ENCODE results near the gene LRP1B. TPM values are rescaled to one million over a fixed set of nuclear protein-coding genes. Genes with fewer than 3 reads are reported as not detected.

LRP1B gene
- total RNA-seq, 1 experiment from 2014 or later = 0.11 TPM

DNA sequence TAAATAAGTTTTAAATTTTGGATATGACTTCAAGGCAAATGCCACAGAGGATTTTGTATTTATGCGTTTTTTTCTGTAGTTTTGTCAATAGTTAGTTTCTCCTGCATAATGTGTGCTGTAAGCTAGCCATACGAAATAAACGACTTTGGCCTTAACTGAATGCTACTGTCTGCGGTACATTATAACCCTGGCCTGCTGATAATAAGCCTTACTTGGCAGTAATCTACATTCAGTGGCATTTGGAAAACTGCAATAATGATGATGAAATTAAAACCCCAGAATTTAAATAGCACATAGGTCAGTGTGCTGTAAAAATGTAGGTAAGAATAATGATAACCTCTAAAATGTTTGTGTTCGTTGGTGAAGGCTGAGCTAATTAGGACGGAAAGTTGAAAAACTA, 88.8 kb downstream of the LRP1B start:
- no peak for DNase-seq (ENCODE audit: low read depth)

DNA sequence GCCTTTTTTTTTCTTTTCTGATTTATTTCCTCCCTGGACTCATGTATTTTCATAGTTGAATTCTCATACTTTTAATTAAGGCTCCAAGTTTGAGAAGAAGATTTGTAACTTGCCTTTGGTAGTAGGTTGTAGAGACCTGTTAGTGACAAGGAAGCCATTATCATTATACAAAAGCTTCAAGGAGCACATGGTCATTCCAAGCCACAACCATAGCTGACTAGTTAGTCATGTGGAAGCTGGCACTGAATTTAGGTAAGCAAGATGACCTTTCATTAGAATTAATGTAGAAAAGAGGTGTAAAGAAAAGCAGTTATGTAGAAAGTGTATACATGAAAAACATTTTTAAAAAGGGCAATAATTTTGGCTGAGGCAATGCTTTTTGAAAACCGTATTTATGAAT, 89.7 kb downstream of the LRP1B start:
- no peak for DNase-seq (ENCODE audit: low read depth)

DNA sequence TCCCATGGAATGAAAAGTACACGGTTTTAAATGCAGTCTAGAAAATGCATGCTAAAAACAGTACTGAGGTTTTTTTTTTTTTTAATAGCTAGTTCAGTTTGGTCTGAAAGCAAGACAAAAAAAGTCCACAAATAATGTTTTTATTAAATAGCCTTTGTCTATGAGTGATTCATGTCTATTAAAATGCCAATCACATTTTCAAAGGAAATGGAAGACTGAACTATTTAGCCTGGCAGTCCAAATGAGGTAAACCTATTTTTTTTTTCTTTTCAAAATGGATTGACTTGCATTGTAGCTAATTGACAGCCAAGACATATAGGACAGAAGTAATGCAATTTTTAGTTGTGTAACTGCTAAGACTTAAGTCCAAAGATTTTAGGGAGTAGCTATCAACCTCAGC, 90.3 kb downstream of the LRP1B start:
- DNase-seq (ENCODE audit: low read depth) = no peak

DNA sequence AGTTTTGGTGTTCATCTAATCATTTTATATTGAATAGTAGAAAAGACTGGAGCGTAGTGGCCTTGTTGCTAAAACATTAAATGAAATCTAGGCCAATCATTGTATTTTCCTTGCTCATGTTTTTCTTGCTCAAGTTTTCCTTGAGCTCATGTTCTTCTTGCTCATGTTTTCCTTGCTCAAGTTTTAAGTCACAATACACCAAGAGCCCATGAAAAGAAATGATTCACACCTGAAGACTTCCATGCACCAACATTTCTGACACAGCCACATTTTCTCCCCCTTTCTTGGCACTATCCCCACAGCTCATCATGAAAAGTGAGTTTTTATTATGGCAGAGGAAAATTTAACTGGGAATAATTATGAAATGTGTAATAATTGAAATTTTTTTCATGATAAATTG, 92.0 kb downstream of the LRP1B start:
- no peak for DNase-seq (ENCODE audit: low read depth)

DNA sequence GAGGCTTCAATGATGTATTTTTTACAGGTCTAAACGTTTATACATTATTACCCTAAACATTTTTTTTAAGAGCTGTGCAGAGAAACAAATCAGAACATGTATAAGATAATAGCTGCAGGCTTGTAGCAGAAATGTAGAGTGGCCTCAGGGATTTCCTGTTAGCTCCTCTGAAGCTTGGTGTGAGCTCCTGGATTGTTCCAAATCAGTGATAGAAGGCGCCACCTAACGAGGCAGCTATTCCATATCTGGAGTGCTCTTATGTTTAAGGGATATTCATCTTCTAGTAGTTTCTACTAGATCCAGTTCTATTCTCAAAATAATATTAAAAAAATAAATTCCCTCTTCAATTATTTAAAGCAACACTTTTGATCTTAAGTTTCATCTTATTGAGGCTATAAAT, 93.1 kb downstream of the LRP1B start:
- no peak for DNase-seq (ENCODE audit: low read depth)

DNA sequence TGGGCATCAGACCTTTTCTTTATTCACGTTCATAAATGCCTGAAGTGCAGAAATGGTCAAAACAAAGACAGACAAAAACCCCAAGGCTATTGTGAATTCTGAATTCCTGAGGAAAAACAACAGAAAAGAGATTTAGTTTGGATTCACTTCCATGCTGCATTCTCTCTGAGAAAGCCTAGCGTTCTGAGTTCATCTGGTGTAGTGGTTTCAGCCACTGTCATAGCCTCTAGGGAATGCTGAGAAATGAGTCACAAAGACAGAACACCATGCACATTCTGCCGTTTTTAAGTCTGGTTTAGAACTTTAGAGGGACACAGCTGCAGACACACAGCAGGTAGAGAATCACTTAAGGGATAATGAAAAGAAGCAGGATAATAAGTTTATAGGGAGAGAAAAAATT, 93.8 kb downstream of the LRP1B start:
- DNase-seq (ENCODE audit: low read depth) = no peak

DNA sequence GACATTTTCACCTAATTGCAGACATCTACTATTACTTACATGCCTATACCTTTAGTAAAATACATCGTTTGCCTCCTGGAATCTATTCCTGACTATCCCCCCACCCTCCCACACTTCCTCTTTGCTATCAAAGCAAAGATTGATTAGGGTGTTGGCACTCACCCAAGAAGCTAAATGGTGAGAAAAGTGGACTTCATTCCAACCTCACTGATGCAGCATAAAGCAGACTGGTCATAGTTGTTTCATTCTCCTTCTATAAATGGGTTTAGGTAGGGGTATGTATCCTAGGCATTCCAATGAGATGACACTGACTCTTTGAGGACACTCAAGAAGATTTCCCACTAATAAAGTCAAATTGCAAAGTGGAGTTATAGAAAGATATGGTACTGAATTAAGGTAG, 97.4 kb downstream of the LRP1B start:
- DNase-seq (ENCODE audit: low read depth) = no peak

DNA sequence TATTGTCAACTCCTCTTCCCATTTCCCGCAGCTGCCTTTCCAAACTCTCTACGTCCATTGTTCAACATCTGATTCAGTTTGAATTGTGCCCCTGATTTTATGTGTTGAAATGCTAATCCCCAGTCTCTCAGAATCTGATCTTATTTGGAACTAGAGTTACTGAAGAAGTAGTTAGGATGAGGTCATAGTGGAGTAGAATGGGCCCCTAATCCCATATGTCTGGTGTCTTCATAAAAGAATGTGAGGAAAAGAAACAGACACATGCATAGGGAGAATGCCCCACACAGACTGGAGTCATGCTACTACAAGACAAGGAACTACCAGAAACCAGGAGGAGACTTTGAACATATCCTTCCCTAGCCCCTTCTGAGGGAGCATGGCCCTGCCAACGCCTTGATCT, 99.2 kb downstream of the LRP1B start:
- no peak for DNase-seq (ENCODE audit: low read depth)

DNA sequence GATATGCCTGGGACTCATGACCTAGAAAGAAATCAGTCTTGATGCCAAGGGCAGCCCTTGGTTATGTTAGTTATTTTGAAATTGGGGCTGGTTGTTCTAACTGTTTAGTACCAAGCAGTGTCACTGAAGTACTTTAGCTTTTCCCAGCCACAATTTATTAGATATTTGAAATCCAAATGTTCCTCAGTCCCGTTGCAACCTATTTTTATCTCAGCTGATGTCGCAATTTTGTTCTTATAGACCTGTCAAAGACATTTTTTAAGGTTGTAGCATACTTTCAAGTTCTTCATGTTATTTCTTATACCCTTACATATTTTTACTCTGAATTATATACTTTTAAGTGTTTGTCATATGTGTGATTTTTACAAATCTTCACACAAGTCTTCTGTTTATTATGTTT, 100.1 kb downstream of the LRP1B start:
- no peak for DNase-seq (ENCODE audit: low read depth)

DNA sequence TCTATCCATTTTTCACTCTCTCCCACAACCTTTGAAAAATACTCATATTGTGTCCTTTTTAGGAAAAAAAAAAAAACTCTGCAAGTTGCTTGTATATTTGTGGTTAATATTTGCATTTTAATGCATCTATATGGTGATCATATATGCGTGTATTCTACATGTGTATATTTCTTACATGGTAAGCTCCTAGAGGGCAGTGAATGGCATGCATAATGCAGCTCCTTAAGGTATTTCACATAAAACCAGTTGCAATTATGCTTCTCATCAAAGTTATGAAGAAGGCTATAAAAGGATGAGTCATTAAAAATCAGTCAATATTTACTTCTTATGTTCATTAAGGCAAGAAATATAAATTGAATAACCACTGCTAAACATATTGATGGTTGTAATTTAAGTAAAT, 100.8 kb downstream of the LRP1B start:
- no peak for DNase-seq (ENCODE audit: low read depth)

DNA sequence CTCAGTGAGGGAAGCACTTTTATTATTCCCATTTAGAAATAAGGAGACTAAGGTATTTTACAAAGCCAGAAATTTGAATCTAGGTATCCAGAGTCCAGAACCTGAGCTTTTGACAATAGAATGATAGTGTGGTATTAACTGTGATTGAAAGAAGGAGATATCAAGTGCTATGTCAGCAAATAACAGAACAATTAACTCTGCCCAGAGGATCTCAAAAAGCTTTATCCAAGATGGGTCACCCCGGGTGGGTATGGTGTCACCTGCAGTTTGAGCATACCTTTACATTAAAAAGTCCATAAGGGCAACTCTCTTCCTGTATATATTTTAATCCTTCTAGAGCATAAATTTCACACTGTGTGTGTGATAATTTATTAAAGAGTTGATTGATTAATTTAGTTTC, 105.4 kb downstream of the LRP1B start:
- DNase-seq (ENCODE audit: low read depth) = no peak

DNA sequence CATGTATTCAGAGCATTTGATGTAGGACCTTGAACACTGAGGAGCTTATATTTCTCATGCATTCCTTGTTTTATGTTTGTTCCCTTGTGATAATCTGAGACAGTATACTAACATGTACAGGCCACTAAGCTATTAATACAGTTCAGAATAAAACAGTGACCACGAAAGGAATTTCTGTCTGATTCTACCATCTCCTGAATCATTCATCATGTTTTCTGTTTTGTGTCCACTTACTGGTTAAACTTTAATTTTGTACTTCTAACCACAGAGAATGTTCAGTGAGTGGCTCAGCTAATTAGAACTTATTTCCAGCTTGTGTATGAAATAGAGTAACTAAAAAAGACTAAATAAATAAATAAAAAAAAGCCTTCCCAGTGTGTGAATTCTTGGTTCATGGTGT, 110.4 kb downstream of the LRP1B start:
- DNase-seq (ENCODE audit: low read depth) = no peak

DNA sequence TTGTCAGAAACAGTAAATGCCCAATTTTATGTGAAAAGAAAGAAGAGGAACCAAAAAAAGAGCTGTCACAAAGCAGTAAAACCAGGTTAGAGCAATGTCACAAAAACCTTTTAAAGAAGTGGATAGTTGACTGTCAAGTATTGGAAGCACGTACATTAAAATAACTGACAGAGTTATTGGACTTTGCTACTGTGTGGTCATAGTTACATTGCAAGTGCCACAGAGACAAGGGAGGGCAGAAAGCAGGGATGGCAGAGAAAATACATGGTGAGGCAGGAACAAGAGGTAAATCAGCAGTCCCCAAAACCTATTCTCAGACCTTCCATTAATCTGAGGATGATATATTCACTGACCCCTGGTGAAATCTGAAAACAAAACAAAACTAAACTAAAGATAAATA, 116.3 kb downstream of the LRP1B start:
- no peak for DNase-seq (ENCODE audit: low read depth)

DNA sequence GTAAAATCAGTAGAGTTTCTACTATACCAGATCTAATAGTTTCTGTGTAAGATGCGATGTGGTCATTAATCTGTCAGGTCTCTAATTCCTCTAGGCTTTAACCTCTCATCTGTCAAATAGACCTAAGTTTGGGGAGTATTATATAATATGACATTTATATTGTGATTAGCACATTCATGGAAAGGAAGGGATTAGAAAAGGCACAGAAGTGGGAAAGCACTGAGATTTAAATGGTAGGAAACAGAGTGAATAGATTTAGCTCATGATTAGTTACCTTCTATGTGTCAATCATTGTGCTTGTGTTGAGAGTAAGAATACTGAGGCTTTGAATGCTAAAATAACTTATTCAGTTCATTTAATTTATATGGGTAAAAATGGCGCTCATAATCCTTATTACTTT, 118.0 kb downstream of the LRP1B start:
- DNase-seq (ENCODE audit: low read depth) = no peak

DNA sequence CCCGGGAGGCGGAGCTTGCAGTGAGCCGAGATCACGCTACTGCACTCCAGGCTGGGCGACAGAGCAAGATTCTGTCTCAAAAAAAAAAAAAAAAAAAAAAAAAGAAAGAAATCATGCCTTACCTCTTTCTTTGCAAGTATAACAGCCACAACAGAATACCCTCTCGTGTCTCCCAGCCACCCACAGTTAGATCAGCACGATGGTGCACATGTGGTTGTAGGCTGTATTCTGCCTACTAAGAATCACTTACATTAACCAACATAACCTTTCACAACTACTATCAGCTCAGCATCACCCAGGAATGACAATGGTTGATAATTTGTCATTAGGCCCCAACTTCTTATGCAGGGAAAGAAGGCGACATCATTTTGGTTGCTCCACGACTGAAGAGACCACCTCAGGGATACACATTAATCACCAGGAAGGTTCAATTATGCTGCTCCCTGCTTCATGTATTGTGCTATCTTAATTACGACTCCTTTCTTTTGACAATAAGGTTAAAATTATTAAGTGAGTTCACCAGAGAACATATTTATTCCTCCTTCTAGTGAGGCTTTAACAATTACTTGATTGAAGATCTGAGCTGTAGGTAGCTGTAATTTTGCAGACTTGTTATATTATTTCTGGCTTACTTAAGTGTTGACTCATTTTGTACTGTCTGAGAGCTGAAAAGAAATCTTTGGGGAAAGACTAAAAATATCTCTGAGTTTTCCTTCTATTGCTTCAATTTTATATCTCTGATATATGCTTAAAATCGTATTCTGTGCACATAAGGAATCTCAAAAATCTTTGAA, 120.1 kb downstream of the LRP1B start:
- DNase-seq (ENCODE audit: low read depth) = no peak

DNA sequence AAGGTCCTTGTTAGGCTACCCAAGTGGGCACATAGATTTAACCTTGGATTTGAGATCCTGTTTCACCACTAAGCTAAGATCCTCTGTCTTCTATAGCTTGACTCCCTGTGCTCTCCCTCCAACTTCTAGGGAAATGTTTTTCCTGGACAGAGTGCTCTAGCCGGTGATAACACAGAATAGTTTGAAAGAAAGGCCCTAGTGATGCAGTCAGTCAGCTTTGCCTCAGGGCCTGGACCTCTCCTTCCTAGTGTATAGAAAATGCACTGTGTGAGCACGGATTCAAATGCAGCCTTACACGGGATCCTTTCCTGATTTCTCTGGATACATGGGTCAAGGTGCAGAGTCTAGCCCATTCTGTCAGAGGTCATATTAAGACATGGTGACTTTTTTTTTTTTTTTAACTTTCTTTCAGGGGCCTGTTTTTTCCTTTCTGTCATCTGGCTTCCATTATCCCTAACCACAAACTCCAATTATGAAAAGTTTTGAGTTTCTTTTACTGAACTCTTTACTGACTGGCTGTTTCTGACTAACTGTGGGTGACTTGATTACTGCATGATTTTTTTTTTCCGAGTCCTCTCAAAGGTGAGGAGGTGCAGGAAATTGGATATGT, 122.6 kb downstream of the LRP1B start:
- no peak for DNase-seq (ENCODE audit: low read depth)

DNA sequence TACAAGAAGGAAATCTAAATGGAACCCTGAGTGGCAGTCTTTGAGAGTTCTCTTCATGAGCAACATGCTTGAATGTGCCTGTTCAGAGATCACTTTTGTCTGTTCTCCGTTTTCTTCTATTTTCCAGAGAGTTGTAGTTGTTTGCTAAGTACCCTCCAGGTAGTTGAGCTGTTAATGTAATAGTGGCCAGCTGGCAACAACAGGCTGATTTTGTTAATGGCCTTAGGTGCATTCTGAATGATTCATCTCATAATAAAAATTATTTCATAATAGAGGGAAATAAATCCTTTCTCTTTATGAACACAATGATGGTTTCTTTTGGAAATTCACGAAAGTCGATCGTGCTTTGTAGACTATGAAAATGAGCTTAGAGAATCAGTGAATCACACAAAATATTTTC, 136.8 kb downstream of the LRP1B start:
- DNase-seq (ENCODE audit: low read depth) = no peak

DNA sequence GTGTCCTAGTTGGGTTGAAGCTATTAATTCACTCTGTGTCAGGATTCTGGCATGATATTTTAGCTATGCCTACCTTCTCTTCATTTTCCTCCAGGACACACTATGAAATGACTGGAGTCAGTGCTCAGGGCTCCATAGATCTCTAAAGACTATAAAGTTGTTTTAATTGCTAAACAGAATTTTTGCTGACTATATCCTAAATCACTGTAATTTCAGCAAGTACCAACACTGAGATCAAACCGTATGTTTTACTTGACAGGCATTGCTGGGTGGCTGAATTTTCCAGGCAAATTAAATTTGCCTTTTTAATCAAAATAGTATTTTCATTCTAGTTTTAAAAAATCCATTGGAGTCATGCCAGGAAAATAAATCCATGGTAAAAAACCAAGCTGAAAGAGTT, 138.1 kb downstream of the LRP1B start:
- no peak for DNase-seq (ENCODE audit: low read depth)

DNA sequence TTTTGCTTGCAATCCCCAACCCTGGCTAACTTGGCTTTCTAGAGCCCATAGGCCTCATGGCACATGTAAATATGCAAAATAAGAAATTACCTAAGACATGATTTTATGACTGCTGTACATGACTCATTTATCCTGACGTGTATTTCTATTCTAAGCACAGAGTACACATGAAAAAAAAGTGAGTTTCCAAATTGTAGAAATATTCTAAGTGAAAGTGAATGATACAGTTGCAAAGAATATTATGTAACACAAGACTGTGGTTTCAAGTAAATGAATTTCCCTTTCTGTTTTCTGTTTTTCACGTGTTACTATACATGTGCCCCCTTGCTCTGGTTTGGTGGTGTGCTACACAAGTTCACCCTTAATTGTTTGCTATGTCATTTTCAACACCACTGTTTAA, 162.4 kb downstream of the LRP1B start:
- DNase-seq (ENCODE audit: low read depth) = no peak

DNA sequence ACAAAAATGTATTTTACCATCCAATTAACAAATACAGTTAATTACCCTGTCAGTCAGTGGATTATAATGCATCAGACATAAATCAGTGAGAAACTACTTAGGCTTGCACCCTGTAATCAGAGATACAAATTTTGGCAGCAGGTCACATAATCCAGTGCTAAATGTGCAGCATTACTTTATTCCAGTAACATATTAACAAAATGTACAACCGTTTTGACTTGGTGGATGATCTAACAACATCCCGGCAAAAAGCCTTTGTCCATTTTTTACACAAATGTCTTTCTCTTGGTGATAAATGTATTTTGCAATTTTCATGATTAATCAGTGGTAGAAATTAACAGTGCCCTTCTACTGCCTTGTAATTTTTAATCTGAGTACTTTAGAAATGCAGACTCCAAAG, 162.8 kb downstream of the LRP1B start:
- no peak for DNase-seq (ENCODE audit: low read depth)

DNA sequence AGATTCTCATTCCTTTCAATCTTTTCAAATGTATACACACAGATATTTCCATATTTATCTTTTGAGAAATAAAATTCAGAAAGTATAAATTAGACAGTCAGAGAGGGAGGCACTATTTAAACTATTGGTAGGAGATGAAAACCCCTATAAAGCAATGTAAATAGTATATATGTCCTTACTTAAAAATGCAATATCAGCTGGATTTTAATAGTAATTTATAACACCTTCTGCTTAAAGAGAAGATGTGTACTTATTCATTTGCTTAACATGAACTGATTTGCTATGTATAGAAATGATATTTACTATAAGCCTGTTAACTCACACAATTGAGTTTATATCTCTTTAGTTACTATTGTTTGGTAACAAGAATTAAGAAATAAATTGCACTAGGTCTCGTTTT, 163.3 kb downstream of the LRP1B start:
- no peak for DNase-seq (ENCODE audit: low read depth)

DNA sequence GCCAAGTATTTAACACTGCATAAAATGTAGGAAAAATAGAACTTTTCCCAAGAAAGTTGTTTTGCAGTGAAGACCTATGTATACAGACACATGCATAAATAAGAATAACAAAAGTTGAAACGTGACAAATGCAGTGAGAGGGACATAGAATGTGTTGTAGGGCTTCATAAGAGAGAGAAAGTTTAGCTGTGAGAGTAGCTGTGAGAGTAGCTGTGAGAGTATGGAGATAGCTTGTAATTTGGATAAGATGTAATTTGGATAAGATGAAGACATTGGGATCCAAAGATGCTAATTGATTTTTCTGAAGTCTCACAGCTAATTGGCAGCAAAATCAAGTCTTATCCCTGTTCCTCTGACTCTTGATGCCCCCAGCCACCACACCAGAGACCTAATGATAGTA, 170.9 kb downstream of the LRP1B start:
- DNase-seq (ENCODE audit: low read depth) = no peak

DNA sequence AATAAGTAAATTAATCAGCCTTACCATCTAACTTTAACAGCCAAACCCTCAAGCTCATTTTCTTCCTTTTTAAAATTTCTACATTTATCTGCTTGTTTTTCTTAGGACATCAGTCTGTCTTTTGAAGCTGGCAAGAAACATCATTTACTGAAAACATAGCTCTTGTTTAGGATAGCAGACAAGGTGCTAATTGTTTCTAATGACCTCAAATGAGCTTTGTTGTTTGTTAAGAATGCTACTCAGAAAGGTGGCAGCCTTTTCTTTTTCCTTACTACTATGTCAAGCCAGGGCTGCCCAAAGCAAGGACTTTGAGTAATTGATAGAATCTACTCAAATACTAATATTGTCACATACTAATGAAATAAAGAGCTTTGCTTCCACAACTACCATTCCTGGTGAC, 171.8 kb downstream of the LRP1B start:
- no peak for DNase-seq (ENCODE audit: low read depth)

Measured in LHCN-M2 (cell line).